22Rv1 (cell line): ENCODE results near the gene CRADD.

Experiments used
- H3K27ac ChIP-seq: fragments of 450-650 bp; 2 replicates; pipeline ENCODE4 v1.5.1; 2017
- ZFX ChIP-seq: fragments of 450-650 bp; IDR thresholded peaks from 2 replicates; pipeline ENCODE4 v1.6.1; 2017; ENCODE audit warnings: antibody characterized with exemption, borderline replicate concordance
- TF ChIP-seq, protein P1 (sequence below): fragments of 450-650 bp; IDR thresholded peaks from 2 replicates; pipeline ENCODE4 v1.5.1; 2017; ENCODE audit warnings: mild to moderate bottlenecking

The CRADD gene

DNA sequence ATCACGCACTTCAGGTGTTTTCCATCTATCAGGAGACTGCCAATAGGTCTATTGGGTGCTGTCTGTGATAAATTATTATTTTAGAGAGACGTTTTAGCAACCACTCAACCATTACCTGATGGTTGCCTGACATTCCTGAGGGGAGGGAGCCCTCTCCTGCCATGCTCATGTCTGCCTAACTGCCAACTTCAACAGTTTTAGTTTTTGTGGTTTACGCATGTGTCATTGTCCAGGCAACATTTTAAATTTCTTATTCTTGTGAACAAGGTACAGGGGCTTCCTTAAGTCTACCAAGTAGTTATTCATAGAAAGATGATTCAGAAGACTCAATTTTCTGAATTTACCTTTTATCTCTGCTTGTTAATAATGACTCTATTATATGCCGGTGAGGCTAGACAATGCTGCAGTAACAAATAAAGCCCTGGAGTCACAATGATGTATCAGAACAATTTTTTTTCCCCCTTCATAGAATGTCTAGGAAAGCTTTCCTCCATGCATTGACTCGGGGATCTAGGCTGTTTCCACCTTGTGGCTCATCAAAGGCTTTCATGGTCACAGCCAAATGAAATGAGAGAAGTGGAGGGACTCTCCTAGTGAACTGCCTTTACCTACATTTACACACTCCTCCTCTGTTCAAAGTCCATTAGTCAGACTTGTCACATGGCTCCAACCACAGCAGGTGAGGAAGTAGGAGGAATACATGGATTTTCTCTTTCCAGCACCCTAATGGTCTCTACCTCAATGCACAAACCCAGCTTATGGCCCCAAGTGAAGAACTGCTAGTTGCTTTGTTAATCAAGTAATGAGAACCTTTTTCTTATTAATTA lies 225.8 kb downstream of the CRADD start:
- TF ChIP-seq, protein P1, sequence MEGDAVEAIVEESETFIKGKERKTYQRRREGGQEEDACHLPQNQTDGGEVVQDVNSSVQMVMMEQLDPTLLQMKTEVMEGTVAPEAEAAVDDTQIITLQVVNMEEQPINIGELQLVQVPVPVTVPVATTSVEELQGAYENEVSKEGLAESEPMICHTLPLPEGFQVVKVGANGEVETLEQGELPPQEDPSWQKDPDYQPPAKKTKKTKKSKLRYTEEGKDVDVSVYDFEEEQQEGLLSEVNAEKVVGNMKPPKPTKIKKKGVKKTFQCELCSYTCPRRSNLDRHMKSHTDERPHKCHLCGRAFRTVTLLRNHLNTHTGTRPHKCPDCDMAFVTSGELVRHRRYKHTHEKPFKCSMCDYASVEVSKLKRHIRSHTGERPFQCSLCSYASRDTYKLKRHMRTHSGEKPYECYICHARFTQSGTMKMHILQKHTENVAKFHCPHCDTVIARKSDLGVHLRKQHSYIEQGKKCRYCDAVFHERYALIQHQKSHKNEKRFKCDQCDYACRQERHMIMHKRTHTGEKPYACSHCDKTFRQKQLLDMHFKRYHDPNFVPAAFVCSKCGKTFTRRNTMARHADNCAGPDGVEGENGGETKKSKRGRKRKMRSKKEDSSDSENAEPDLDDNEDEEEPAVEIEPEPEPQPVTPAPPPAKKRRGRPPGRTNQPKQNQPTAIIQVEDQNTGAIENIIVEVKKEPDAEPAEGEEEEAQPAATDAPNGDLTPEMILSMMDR: no peak
- no peak overlapping the region for H3K27ac ChIP-seq

DNA sequence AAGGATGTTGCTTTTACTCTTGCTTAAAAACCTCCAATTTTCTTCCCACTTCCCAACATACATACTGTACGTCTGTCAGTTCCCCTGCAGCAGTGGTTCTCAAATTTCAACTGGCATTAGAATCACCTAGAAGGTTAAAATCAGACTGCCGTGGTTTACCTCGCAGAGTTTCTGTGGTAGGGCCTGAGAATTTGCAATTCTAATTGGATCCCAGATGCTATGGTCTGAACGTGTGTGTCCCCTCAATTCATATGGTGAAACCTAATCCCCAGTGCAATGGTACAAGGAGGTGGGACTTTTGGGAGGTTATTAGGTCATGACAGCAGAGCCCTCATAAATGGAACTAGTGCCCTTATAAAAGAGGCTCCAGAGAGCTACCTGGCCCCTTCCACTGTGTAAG lies 226.9 kb downstream of the CRADD start:
- H3K27ac ChIP-seq: no peak overlapping the region
- TF ChIP-seq, protein P1: no peak
- TF ChIP-seq ZFX: no peak

DNA sequence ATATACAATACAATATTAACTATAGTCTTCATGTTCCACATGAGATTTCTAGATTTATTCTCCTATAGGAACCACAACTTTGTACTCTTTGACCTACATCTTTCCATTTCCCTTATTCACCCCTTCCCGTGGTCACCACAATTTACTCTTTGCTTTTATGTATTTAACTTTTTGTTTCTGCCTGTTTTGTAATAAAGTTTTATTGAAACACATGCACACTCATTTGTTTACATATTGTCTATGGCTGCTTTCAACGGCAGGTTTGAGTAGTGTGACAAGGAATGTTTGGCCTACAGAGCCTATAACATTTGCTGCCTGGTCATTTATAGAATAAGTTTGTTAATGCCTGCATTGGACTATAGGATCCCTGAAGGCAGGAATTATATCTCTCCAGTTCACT lies 231.1 kb downstream of the CRADD start:
- no peak overlapping the region for H3K27ac ChIP-seq
- TF ChIP-seq ZFX: no peak
- TF ChIP-seq, protein P1: no peak

DNA sequence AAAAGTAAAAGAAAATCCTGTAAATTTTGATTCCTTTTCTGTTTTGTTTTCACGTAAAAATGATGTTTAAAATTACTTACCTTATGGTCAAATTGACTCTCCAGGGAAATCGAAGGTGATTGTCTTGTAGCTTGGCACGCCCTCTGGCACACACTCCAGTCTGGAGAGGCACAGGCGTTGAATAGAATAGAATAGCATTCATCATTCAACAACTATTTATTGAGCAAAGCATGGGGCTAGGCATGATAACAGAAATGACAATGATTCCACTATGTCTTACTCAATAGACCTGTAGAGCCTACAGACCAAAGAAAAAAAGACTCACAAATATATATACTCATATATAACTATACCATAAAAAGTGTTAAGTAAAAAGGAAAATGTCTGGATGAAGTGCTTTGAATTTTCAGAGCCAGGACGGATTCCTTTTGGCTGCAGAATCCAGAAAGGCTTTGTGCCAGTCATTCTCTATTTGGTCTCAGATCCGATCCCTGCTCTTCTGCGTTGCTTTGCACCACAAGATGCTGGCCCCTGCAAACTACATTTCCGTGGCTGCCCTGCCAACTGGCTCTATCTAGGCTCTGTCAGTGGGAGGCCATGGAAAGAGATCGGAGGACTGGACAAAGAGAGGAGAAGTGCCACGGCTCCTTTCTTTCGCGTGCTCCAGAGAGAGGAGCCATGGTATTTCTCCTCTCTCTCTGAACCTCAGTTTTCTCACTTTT lies 231.8 kb downstream of the CRADD start:
- TF ChIP-seq, protein P1: no peak
- TF ChIP-seq ZFX: no peak
- H3K27ac ChIP-seq: no peak overlapping the region

DNA sequence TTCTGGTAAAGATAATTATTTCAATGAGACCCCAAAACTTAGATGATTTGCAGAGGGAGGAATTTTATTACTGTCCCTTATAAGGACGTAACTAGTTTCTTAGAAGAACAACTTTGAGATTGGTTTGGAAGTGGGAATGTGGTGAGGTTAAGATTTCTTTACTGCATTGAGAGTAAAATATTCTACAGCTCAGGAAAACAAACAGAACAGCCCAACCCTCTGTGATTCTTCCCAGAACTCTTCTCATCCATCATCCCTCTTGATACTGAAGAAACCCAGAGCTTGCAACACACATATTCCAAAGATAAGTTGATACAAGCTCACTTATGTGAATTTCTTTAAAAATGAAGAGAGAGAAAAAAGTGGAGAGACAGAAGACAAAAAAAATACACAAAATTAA lies 234.2 kb downstream of the CRADD start:
- TF ChIP-seq, protein P1: no peak
- no peak for TF ChIP-seq ZFX
- H3K27ac ChIP-seq: no peak overlapping the region

DNA sequence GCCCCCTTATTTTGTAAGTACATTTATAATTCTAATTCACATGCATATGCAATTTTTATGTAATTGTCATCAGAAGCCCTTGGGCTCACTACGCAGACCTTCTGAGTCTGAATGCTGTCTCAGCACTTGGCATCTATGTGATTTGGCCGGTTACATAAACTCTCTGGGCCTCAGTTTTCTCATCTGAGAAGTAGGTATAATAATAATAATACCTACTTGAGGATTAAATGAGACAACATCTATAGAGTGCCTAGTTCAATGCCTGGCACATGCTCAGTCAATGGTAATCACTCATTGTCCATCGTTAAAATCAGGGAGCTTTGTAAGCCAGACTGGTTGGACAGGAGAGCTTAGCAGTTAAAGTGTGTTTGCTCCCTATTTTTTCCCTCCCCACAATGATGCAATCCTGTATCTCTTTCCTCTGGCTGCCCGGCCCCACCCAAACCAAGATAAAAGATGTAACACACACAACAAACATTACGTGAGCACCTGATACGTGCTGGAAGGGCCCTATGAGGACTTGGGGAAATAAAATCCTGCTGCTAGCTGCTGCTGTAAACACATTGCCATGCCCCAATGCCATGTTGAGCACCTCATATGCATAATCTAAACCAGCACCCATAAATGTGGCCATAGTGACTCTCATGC lies 235.0 kb downstream of the CRADD start:
- no peak overlapping the region for H3K27ac ChIP-seq
- TF ChIP-seq, protein P1: no peak

DNA sequence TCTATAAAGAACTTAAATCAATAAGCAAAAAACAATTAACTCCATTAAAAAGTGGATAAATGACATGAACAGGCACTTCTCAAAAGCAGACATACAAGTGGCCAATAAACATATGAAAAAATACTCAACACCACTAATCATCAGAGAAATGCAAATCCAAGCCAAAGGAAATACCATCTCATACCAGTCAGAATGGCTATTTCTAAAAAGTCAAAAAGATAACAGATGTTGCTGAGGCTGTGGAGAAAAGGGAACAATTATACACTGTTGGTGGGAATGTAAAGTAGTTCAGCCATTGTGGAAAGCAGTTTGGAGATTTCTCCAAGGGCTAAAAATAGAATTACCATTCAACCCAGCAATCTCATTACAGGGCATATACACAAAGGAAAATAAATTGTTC lies 236.7 kb downstream of the CRADD start:
- H3K27ac ChIP-seq: no peak overlapping the region
- TF ChIP-seq, protein P1: no peak
- TF ChIP-seq ZFX: no peak
